ENCODE results near the gene KRT86. TPM values are rescaled to one million over a fixed set of nuclear protein-coding genes. Genes with fewer than 3 reads are reported as not detected.
"Not testable (repeated sequence)": the region's sequence is repeated elsewhere in the genome, so short reads cannot be mapped to it uniquely, and the experiment has no call there.

KRT86 gene
- total RNA-seq, 1 donor from 2014 or later = not detected

GRCh38 chr12:52334185-52334584 is 59.7 kb downstream of the KRT86 start:
- DNase-seq (ENCODE audit: low spot score) = no peak

- no peak for DNase-seq (ENCODE audit: low spot score)
Observed at GRCh38 chr12:52335598-52336262, 61.3 kb downstream of the KRT86 start.

GRCh38 chr12:52336641-52337040 is 62.2 kb downstream of the KRT86 start:
- DNase-seq (ENCODE audit: low spot score) = no peak

GRCh38 chr12:52337054-52337453 is 62.6 kb downstream of the KRT86 start:
- no peak for DNase-seq (ENCODE audit: low spot score)

GRCh38 chr12:52338241-52338960 is 64.0 kb downstream of the KRT86 start:
- DNase-seq (ENCODE audit: low spot score) = no peak

GRCh38 chr12:52341066-52341580 is 66.7 kb downstream of the KRT86 start:
- no peak for DNase-seq (ENCODE audit: low spot score)

GRCh38 chr12:52342781-52343490 is 68.5 kb downstream of the KRT86 start:
- DNase-seq (ENCODE audit: low spot score) = no peak

- DNase-seq (ENCODE audit: low spot score) = no peak
Observed at GRCh38 chr12:52343550-52343949, 69.1 kb downstream of the KRT86 start.

- DNase-seq (ENCODE audit: low spot score) = no peak
Observed at GRCh38 chr12:52344111-52344510, 69.7 kb downstream of the KRT86 start.

GRCh38 chr12:52345041-52345440 is 70.6 kb downstream of the KRT86 start:
- DNase-seq (ENCODE audit: low spot score) = not testable (repeated sequence)

- DNase-seq (ENCODE audit: low spot score) = no peak
Observed at GRCh38 chr12:52346593-52346992, 72.1 kb downstream of the KRT86 start.

GRCh38 chr12:52347016-52347415 is 72.6 kb downstream of the KRT86 start:
- DNase-seq (ENCODE audit: low spot score) = no peak

- peak; percentile 82 for DNase-seq (ENCODE audit: low spot score)
Observed at GRCh38 chr12:52347551-52348510, 73.4 kb downstream of the KRT86 start.

- DNase-seq (ENCODE audit: low spot score) = peak; percentile 32
Observed at GRCh38 chr12:52349196-52349595, 74.8 kb downstream of the KRT86 start.

GRCh38 chr12:52350021-52350620 is 75.7 kb downstream of the KRT86 start:
- no peak for DNase-seq (ENCODE audit: low spot score)

GRCh38 chr12:52350786-52351185 is 76.3 kb downstream of the KRT86 start:
- DNase-seq (ENCODE audit: low spot score) = no peak

GRCh38 chr12:52351196-52352059 is 77.0 kb downstream of the KRT86 start:
- no peak for DNase-seq (ENCODE audit: low spot score)

- no peak for DNase-seq (ENCODE audit: low spot score)
Observed at GRCh38 chr12:52352951-52353350, 78.5 kb downstream of the KRT86 start.

- DNase-seq (ENCODE audit: low spot score) = no peak
Observed at GRCh38 chr12:52353766-52354165, 79.3 kb downstream of the KRT86 start.

GRCh38 chr12:52354200-52354599 is 79.8 kb downstream of the KRT86 start:
- no peak for DNase-seq (ENCODE audit: low spot score)

All from umbilical cord (tissue), 2 donors.